Activated T-cell treated with anti-CD3 and anti-CD28 coated beads, Interleukin-2, amount 50 U/mL, for 1 hour (primary cell): ENCODE results near the gene PNRC1.
"Not testable (repeated sequence)": the region's sequence is repeated elsewhere in the genome, so short reads cannot be mapped to it uniquely, and the experiment has no call there.

Experiments
- DNase-seq: peaks from one replicate; pipeline ENCODE4 v3.0.0-alpha.2; 2020

Gene PNRC1

GRCh38 chr6:89063881-89064280 is 16.7 kb upstream of the PNRC1 start:
- no peak for DNase-seq

- DNase-seq, result not testable (repeated sequence)
Measured at GRCh38 chr6:89064931-89065330, 15.6 kb upstream of the PNRC1 start.

GRCh38 chr6:89066121-89066520 is 14.4 kb upstream of the PNRC1 start:
- not testable (repeated sequence) for DNase-seq

- no peak for DNase-seq
Measured at GRCh38 chr6:89066940-89067646, 13.5 kb upstream of the PNRC1 start.

GRCh38 chr6:89067796-89068195 is 12.8 kb upstream of the PNRC1 start:
- no peak for DNase-seq

- no peak for DNase-seq
Measured at GRCh38 chr6:89068695-89069094, 11.9 kb upstream of the PNRC1 start.

- DNase-seq, result no peak
Measured at GRCh38 chr6:89069536-89070163, 10.9 kb upstream of the PNRC1 start.

GRCh38 chr6:89071036-89071435 is 9.5 kb upstream of the PNRC1 start:
- no peak for DNase-seq

GRCh38 chr6:89073014-89073620 is 7.4 kb upstream of the PNRC1 start:
- DNase-seq, result no peak

GRCh38 chr6:89073840-89074239 is 6.7 kb upstream of the PNRC1 start:
- no peak for DNase-seq

GRCh38 chr6:89079511-89080234 is 878 bp upstream of the PNRC1 start:
- peak; percentile 56 for DNase-seq

GRCh38 chr6:89081129-89081422 is 525 bp downstream of the PNRC1 start:
- no peak for DNase-seq

- peak; percentile 98 for DNase-seq
Measured at GRCh38 chr6:89081423-89082322, 1.1 kb downstream of the PNRC1 start.

- no peak for DNase-seq
Measured at GRCh38 chr6:89082486-89082891, 1.9 kb downstream of the PNRC1 start.

GRCh38 chr6:89084542-89084941 is 4.0 kb downstream of the PNRC1 start:
- no peak for DNase-seq

- no peak for DNase-seq
Measured at GRCh38 chr6:89084954-89085353, 4.4 kb downstream of the PNRC1 start.

- DNase-seq, result no peak
Measured at GRCh38 chr6:89085409-89086205, 5.1 kb downstream of the PNRC1 start.

GRCh38 chr6:89087881-89088280 is 7.3 kb downstream of the PNRC1 start:
- DNase-seq, result no peak

GRCh38 chr6:89098461-89098860 is 17.9 kb downstream of the PNRC1 start:
- no peak for DNase-seq

GRCh38 chr6:89100114-89100513 is 19.6 kb downstream of the PNRC1 start:
- no peak for DNase-seq

- DNase-seq, result no peak
Measured at GRCh38 chr6:89110284-89110683, 29.7 kb downstream of the PNRC1 start.

GRCh38 chr6:89111933-89112332 is 31.4 kb downstream of the PNRC1 start:
- DNase-seq, result no peak
